ENCODE data around the gene MYL10. TPM values are rescaled to one million over a fixed set of nuclear protein-coding genes. Genes with fewer than 3 reads are reported as not detected.

Gene MYL10
- polyA plus RNA-seq, 1 of the 3 experiments (the other 2 are of a cell fraction) = not detected

- H3K36me3 ChIP-seq (replicated peaks in 1 of 2; ENCODE audit: control insufficient read depth in 1 of 2, insufficient read depth in 2 of 2, low read length in 1 of 2) = no peaks in the 10 kb centered on the region
- H2AFZ ChIP-seq (ENCODE audit: low read depth) = no peak overlapping the region
- H3K4me3 ChIP-seq (ENCODE audit: low read depth in 2 of 2, low read length in 1 of 2) = no peak overlapping the region
- no peaks in the 10 kb centered on the region for H3K27me3 ChIP-seq (ENCODE audit: insufficient read depth)
- H3K27ac ChIP-seq (ENCODE audit: low read depth in 2 of 2, low read length in 1 of 2) = no peak overlapping the region
- H4K20me1 ChIP-seq (ENCODE audit: insufficient read depth) = no peaks in the 10 kb centered on the region
- no peaks in the 10 kb centered on the region for H3K9me2 ChIP-seq
- no peaks in the 10 kb centered on the region for H3K9me3 ChIP-seq
- POLR2A ChIA-PET = no interaction called here
- TF ChIP-seq NFIC (IDR thresholded peaks at IDR 0.05; ENCODE audit: borderline replicate concordance) (no peak), MXI1 (IDR thresholded peaks at IDR 0.05; ENCODE audit: low read depth, low read length) (peak; percentile 53; the same call in 1 of the 2 replicates), CHD2 (IDR thresholded peaks at IDR 0.05; ENCODE audit: low read length, partially characterized antibody) (peak; percentile 20), GATA2 (CRISPR knock-in tag; IDR thresholded peaks at IDR 0.05) (peak; percentile 51; the same call in 1 of the 2 replicates), SMC3 (IDR thresholded peaks at IDR 0.05; ENCODE audit: low read depth, low read length) (no peak), EP300 (IDR thresholded peaks at IDR 0.05; ENCODE audit: borderline replicate concordance in 1 of 2, low read depth in 1 of 2, low read length in 1 of 2) (peak in 1 of 2 experiments; percentile 42; a peak in 1 of 4 replicates)
- CTCF ChIA-PET = interaction anchor here (0.9 to 3.9 kb wide), 4 partner anchors 32 to 138 kb away, joined by 4 to 14 read pairs (median 6); no protein-coding TSS in a partner anchor
- DNase-seq = peak; percentile 77
- no peak overlapping the region for H3K4me2 ChIP-seq
- H3K4me1 ChIP-seq (ENCODE audit: control insufficient read depth in 1 of 2, insufficient read depth in 2 of 2, low read depth in 1 of 2, low read length in 1 of 2) = peaks cover 9 to 27% of the 10 kb centered on the region in 2 experiments; a peak in 3 of 4 replicates
- H3K79me2 ChIP-seq (ENCODE audit: insufficient read depth) = no peaks in the 10 kb centered on the region
- WGBS (ENCODE audit: low lambda C conversion rate) = 83% methylated on average over 16 of the region's 16 CpGs
- peaks cover 12% of the 10 kb centered on the region for H3F3A ChIP-seq (replicated peaks; ENCODE audit: insufficient read depth)
- H3K9ac ChIP-seq = no peak overlapping the region
Observed at GRCh38 chr7:101676062-101676598, 47.0 kb upstream of the MYL10 start.

- H3K4me2 ChIP-seq = no peak overlapping the region
- H2AFZ ChIP-seq (ENCODE audit: low read depth) = no peak overlapping the region
- H3K9me3 ChIP-seq = no peaks in the 10 kb centered on the region
- no peak overlapping the region for H3K4me3 ChIP-seq (ENCODE audit: low read depth in 2 of 2, low read length in 1 of 2)
- H4K20me1 ChIP-seq (ENCODE audit: insufficient read depth) = no peaks in the 10 kb centered on the region
- no peak overlapping the region for H3K9ac ChIP-seq
- POLR2A ChIA-PET = no interaction called here
- H3K27me3 ChIP-seq (ENCODE audit: insufficient read depth) = no peaks in the 10 kb centered on the region
- WGBS (ENCODE audit: low lambda C conversion rate) = 89% methylated on average over 3 of the region's 3 CpGs
- no peaks in the 10 kb centered on the region for H3K9me2 ChIP-seq
- CTCF ChIA-PET = interaction anchor here (0.6 to 2.1 kb wide), 6 partner anchors 14 to 597 kb away, joined by 3 to 7 read pairs (median 4); no protein-coding TSS in a partner anchor
- peaks cover 0 to 20% of the 10 kb centered on the region in 2 experiments; a peak in 1 of 4 replicates for H3K4me1 ChIP-seq (ENCODE audit: control insufficient read depth in 1 of 2, insufficient read depth in 2 of 2, low read depth in 1 of 2, low read length in 1 of 2)
- no peak overlapping the region for H3K27ac ChIP-seq (ENCODE audit: low read depth in 2 of 2, low read length in 1 of 2)
- no peak for TF ChIP-seq NFIC (IDR thresholded peaks at IDR 0.05; ENCODE audit: borderline replicate concordance)
- no peak for TF ChIP-seq FOXJ3 (CRISPR knock-in tag; IDR thresholded peaks at IDR 0.05)
- TF ChIP-seq MXI1 (IDR thresholded peaks at IDR 0.05; ENCODE audit: low read depth, low read length) = no peak
- TF ChIP-seq RXRA (IDR thresholded peaks at IDR 0.05; ENCODE audit: borderline replicate concordance, low read depth) = no peak
- TF ChIP-seq CHD2 (IDR thresholded peaks at IDR 0.05; ENCODE audit: low read length, partially characterized antibody) = no peak
- TF ChIP-seq POLR2AphosphoS5 (IDR thresholded peaks at IDR 0.05; ENCODE audit: low read depth, low read length) = no peak
- TF ChIP-seq GABPA (IDR thresholded peaks at IDR 0.05; ENCODE audit: low read depth) = no peak
- TF ChIP-seq, protein P1, sequence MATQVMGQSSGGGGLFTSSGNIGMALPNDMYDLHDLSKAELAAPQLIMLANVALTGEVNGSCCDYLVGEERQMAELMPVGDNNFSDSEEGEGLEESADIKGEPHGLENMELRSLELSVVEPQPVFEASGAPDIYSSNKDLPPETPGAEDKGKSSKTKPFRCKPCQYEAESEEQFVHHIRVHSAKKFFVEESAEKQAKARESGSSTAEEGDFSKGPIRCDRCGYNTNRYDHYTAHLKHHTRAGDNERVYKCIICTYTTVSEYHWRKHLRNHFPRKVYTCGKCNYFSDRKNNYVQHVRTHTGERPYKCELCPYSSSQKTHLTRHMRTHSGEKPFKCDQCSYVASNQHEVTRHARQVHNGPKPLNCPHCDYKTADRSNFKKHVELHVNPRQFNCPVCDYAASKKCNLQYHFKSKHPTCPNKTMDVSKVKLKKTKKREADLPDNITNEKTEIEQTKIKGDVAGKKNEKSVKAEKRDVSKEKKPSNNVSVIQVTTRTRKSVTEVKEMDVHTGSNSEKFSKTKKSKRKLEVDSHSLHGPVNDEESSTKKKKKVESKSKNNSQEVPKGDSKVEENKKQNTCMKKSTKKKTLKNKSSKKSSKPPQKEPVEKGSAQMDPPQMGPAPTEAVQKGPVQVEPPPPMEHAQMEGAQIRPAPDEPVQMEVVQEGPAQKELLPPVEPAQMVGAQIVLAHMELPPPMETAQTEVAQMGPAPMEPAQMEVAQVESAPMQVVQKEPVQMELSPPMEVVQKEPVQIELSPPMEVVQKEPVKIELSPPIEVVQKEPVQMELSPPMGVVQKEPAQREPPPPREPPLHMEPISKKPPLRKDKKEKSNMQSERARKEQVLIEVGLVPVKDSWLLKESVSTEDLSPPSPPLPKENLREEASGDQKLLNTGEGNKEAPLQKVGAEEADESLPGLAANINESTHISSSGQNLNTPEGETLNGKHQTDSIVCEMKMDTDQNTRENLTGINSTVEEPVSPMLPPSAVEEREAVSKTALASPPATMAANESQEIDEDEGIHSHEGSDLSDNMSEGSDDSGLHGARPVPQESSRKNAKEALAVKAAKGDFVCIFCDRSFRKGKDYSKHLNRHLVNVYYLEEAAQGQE (IDR thresholded peaks at IDR 0.05; ENCODE audit: low read depth, low read length) = no peak
- TF ChIP-seq CTCF (IDR thresholded peaks at IDR 0.05) = no peak
- no peak for TF ChIP-seq GATA2 (CRISPR knock-in tag; IDR thresholded peaks at IDR 0.05)
- no peak for TF ChIP-seq USF1 (IDR thresholded peaks at IDR 0.05; ENCODE audit: borderline replicate concordance, low read depth)
- no peak for TF ChIP-seq MAX (IDR thresholded peaks at IDR 0.05; ENCODE audit: low read depth)
- DNase-seq = no peak
- H3F3A ChIP-seq (replicated peaks; ENCODE audit: insufficient read depth) = no peaks in the 10 kb centered on the region
- H3K36me3 ChIP-seq (replicated peaks in 1 of 2; ENCODE audit: control insufficient read depth in 1 of 2, insufficient read depth in 2 of 2, low read length in 1 of 2) = no peaks in the 10 kb centered on the region
- no peaks in the 10 kb centered on the region for H3K79me2 ChIP-seq (ENCODE audit: insufficient read depth)
Observed at GRCh38 chr7:101674439-101674838, 45.3 kb upstream of the MYL10 start.
